Measurements from ENCODE around the gene TFF3. TPM values are rescaled to one million over a fixed set of nuclear protein-coding genes. Genes with fewer than 3 reads are reported as not detected.

TFF3 gene
- 3.6 TPM for total RNA-seq

GRCh38 chr21:42315296-42315891, at the start of gene TFF3:
TSS of gene TFF3 (minus strand) at chr21:42315409. CDS start at chr21:42315374, 35 bp downstream.

DNA sequence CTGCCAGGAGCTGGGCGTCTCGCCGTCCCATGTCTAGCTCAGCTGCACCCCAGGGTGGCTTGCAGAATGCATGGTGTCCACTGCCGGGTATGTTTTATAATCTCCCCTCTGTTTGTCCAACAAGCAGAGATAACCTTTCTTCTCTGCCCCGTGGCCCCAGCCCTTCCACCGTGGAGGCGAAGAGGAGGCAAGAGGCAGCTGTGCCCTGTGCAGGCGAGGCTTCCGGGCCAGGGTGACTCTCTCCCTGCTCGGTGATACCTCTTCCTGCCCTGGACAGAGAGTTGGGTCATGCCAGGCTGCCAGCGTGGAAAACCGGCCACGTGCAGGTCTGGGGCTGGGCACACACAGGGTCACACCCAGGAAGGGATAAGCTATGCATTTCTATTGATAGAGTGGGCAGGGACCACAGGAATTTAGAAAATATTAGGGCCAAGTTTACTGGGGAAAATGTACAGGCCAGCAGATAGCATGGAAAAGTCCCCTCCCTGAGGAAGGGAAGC, 35.8 kb upstream of the TFF3 start, which contains the start of gene TFF2:
TFF2 (minus strand) TSS at position 68 of the 500 bp plus-strand sequence; CDS start at position 31, 37 bp downstream.

Other genes with a start within 250 kb of the TFF3 start
- gene UMODL1, start 244.1 kb downstream of the TFF3 start, total RNA-seq = 0.16 TPM
- 57.7 TPM for gene ABCG1, start 96.3 kb downstream of the TFF3 start, total RNA-seq
- gene TFF2, start 35.6 kb upstream of the TFF3 start, total RNA-seq = not detected
- gene TFF1, start 51.1 kb upstream of the TFF3 start, total RNA-seq = not detected
- gene TMPRSS3, start 80.6 kb upstream of the TFF3 start, total RNA-seq = 4.4 TPM
- not detected for gene UBASH3A, start 88.5 kb upstream of the TFF3 start, total RNA-seq
- gene RSPH1, start 180.8 kb upstream of the TFF3 start, total RNA-seq = 1.2 TPM
- gene SLC37A1, start 198.4 kb upstream of the TFF3 start, total RNA-seq = 13.5 TPM